GM12891 (cell line): ENCODE measurements around the gene HSD11B1L.

Experiments used
- PAX5 ChIP-seq: IDR thresholded peaks from 2 replicates; pipeline ENCODE4 v1.6.1; 2011; ENCODE audit warnings: low read length, moderate library complexity, mild to moderate bottlenecking; ENCODE audit not compliant: insufficient read depth, severe bottlenecking
- POLR2A ChIP-seq: IDR thresholded peaks from 2 replicates; pipeline ENCODE4 v1.6.1; 2011; ENCODE audit warnings: low read depth, low read length, control low read depth
- SPI1 ChIP-seq: IDR thresholded peaks from 2 replicates; pipeline ENCODE4 v1.6.1; 2011; ENCODE audit warnings: low read depth, low read length, control low read depth

GRCh38 chr19:5678071-5678718 is 2.6 kb upstream of the HSD11B1L start:
- no peak for TF ChIP-seq PAX5
- TF ChIP-seq POLR2A: no peak
- TF ChIP-seq SPI1: no peak
